T1000 (cell line): ENCODE measurements around the gene PDIA4.
"Not testable (repeated sequence)": the region's sequence is repeated elsewhere in the genome, so short reads cannot be mapped to it uniquely, and the experiment has no call there.

ENCODE experiments used
- DNase-seq: peaks from one replicate; lab custom pipeline; 2025; ENCODE audit warnings: mixed read lengths; lab: John Stamatoyannopoulos, UW

PDIA4 gene

GRCh38 chr7:149036676-149037075, 8.4 kb upstream of the PDIA4 start:
- no peak for DNase-seq

- no peak for DNase-seq
Measured at GRCh38 chr7:149031353-149031910, 3.1 kb upstream of the PDIA4 start.

DNA sequence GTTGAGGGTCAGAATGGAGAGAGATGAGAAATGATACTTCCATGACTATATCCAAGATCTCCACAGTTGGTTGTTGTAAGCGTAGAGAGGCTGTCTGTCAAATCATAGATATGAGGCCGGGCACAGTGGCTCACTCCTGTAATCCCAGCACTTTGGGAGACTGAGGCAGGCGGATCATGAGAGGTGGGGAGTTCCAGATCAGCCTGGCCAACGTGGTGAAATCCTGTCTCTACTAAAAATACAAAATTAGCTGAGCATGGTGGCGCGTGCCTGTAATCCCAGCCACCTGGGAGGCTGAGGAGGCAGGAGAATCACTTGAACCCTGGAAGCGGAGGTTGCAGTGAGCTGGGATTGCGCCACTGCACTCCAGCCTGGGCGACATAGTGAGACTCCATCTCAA, 2.1 kb upstream of the PDIA4 start:
- DNase-seq, result not testable (repeated sequence)

DNA sequence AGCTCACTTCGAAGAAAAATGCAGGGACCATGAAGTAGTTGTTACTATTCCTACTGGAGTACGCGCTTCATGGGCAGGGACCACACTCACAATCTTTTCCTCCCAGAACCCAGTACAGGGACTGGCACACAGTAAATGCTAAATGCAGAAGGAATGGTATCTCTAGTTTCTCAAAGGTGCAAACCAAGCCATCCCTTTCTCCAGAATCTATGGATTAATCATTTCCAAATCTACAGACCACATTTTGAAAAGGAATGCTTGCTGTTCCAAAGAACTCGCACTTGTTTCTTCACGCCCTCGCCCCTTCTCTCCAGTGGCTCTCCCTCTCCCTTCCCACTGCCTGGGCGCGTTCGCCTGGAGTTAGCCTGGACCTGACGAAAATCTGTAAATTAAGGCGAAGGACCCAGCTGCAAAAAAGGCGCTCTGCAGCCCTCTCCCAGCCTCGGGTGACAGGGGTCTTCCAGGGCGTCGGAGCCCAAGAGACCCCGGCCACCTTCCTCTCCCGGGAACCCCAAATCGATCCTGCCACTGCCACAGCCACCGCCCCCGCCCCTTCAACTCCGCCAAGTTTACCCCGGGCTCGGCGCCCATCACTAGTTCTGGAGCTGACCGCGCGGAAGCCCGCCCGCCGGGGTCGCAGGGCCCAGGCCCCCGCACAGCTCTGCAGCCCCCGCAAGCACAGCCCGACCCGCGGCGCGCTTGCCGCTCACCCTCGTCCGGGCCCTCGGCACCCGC, 527 bp downstream of the PDIA4 start:
- DNase-seq, result no peak

DNA sequence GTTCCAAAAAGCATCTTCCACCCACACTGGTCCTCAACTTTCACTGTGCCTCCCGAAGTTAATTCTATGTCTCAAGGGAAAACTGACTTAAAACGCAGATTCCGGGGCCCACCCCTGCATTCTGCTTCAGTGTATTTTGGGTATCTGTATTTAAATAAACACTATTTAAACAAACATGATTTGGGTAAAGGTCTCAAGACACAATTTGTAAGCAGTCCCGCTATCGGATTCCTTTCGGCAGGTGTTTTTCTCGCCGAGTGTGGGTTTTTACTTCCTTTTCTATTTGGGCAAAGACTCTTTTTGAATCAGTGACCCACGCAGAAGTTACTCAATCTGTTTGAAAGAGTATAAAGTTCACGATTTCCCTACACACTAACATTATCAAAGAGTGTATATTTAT, 1.2 kb downstream of the PDIA4 start:
- no peak for DNase-seq

DNA sequence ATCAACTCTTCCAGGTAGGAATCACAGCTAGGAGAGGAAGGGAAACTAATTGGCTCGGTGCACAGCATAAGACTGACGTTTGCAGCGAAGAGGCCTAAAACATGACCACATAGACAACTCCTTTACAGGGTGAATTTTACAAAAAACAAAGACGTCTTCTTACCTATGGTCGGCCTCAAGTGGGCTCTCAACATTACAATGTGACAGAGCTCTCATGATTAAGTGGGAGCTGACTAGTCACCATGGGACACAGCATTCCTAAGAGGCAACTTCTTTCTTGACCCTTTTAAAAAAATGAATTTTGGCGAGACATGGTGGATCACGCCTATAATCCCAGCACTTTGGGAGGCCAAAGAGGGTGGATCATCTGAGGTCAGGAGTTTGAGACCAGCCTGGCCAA, 4.6 kb downstream of the PDIA4 start:
- no peak for DNase-seq

DNA sequence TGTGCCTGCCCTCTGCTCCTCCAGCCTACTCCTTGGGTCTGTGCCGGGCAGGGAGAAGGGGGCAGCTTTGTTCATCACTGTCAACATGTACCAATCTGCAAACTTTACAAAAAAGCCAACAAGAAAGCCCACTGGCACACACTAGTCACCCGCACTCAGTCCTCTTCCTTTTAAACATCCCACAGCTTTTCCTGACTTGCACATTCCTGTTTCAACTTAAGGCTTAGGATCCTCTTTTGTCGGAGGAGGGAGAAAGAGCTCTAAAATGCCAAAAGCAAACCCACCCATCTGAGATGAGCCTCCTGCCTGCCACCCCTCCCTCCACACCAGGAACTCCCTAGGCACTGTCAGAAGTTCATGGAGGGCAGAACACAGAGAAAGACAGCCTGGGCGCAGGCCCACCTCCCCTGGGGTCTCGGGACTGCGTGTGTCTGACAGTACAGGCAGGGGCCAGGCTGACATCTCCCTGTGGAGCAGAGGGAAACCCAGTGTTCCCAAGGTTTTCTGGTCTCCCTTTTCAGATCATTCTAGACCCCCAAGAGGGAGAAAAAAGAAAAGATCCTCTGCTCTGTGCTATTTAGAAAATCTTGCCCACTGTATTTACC, 5.4 kb downstream of the PDIA4 start:
- no peak for DNase-seq

GRCh38 chr7:149021725-149022062, 6.6 kb downstream of the PDIA4 start:
- DNase-seq, result no peak

GRCh38 chr7:149020483-149020882, 7.8 kb downstream of the PDIA4 start:
- no peak for DNase-seq

- DNase-seq, result no peak
Measured at GRCh38 chr7:149016876-149017275, 11.4 kb downstream of the PDIA4 start.

DNA sequence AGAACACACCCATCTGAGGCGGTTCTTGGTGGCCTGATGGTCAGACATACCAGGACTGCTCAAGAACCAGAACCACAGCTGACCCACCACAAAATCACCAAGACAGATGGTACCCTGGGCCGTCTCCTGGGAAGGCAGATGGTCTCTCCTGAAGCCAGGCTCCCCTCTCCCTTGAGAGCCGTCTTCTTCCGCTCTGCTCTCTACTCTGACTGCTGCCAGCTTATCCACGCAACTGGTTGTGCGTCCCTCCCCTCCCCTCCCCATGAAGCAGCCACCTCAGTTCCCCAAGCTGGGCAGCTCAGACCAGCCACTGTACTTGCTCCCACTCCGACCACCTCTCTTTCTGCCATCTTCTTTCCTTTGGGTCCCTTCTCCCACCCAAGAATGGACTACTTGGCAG, 14.0 kb downstream of the PDIA4 start:
- DNase-seq, result no peak

- no peak for DNase-seq
Measured at GRCh38 chr7:149013876-149014275, 14.4 kb downstream of the PDIA4 start.

DNA sequence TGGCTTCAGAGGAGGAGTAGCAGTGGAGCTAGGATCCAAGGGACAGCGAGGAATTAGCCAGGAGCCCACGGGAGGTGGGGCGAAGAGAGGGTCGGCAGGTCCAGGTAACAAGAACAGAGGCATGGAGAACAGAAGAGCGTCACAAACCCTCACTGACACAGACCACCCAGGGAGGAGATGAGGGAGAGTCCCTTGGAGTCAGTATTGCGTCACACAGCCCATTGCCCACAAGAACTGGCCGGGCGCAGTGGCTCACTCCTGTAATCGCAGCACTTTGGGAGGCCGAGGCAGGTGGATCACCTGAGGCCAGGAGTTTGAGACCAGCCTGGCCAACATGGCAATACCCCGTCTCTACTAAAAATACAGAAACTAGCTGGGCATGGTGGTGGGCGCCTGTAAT, 15.6 kb downstream of the PDIA4 start:
- DNase-seq, result not testable (repeated sequence)

DNA sequence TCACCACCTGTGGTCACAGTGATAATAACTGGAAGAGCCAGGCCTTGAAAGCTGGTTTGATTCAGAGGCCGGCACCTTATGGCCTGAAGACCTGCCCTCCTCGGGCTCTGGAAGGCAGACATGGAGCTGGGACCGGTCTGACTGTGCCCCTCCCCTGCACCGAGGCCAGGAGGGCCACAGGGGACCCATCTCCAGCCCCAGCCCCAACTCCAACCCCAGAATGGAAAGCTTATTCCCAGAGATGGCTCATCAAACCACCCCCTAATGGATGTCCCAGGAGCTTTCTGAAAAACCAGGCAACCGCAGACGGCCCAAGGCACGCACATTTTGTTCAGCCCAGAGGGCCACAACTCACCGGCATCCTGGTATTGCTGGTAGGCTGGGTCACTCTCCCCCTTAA, 16.8 kb downstream of the PDIA4 start:
- no peak for DNase-seq

DNA sequence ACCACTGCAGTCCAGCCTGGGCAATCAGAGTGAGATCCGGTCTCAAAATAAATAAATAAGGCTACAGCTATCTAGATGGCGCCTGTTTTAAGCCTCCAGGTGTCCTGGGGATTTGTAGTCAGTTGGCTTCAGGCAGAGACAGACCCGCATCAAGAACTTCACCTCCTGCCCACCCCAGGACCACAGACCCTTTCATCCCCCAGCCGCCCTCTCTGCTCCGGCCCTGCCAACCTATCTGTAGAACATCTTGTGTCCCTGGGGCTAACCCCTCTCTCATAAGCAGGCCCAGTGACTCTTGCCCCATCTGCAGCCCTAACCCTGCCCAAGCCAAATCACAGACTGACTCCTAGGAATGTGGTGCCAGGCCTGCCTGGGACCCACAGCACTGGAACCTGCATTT, 17.9 kb downstream of the PDIA4 start:
- no peak for DNase-seq

GRCh38 chr7:149009527-149009926, 18.8 kb downstream of the PDIA4 start:
- no peak for DNase-seq

GRCh38 chr7:149007611-149008010, 20.7 kb downstream of the PDIA4 start:
- DNase-seq, result no peak

- no peak for DNase-seq
Measured at GRCh38 chr7:149007146-149007545, 21.2 kb downstream of the PDIA4 start.

DNA sequence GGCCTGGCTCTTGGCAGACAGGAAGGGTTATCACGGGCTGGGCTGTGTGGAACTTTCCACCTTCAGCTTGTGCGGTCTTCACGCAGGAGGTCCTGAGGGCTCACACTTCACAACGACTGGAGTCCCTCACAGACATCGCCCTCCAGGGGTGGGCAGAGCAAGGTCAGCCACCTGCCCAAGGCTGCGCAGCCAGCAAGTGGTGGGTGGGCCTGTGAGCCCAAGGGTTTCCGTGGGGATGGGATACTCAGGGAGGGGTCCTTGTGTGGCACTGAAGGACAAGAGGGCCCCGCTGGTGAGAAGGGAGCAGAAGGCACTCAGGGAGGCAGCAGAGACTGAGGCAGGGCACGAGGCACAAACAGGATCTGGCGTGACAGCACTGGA, 22.0 kb downstream of the PDIA4 start:
- no peak for DNase-seq

GRCh38 chr7:149005427-149006344, 22.6 kb downstream of the PDIA4 start:
- DNase-seq, result no peak

- no peak for DNase-seq
Measured at GRCh38 chr7:149004405-149005370, 23.6 kb downstream of the PDIA4 start.
